ENCODE measurements around the gene GSTK1. TPM values are rescaled to one million over a fixed set of nuclear protein-coding genes. Genes with fewer than 3 reads are reported as not detected.
A peak's percentile ranks its signal among the peaks of the same experiment; 100 is the strongest.

The GSTK1 gene
- total RNA-seq, 2 experiments from 2014 or later: 335 to 436 TPM

DNA sequence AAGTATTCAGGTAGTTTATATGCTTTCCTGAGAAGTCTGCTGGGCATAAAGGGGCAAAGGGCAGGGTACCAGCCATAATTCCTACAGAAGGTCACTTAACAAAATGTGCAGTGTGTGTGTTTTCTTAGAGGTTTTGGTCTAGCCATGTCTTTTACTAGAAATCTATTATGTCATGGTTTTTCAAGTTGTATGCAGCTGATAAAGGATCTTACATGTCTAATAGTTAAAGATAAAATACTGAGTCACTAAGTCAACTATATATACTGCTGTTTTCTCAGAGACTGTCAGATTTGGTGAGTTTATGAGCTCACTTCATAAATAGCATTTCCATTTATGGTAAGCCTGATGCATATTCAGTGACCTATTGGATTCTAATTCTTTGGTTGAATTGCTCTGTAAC is 32.6 kb downstream of the GSTK1 start:
- peaks cover 69% of the 10 kb centered on the region for H3K4me1 Mint-ChIP-seq
- H3K9me3 Mint-ChIP-seq (ENCODE audit: low read depth): no peaks in the 10 kb centered on the region
- no peak overlapping the region for H3K4me3 Mint-ChIP-seq
- H3K27ac Mint-ChIP-seq: peak overlapping the region; percentile 47
- peaks cover 81% of the 10 kb centered on the region for H3K36me3 Mint-ChIP-seq
- H3K27me3 Mint-ChIP-seq: no peaks in the 10 kb centered on the region
- CTCF ChIA-PET: interaction anchor here (0.7 to 9.3 kb wide), 7 partner anchors 8 to 113 kb away, joined by 3 to 93 read pairs (median 3); partner anchors contain the start of genes CASP2 and EPHA1
- ATAC-seq (no peak), DNase-seq (no peak)

GRCh38 chr7:143296686-143297085 is 33.4 kb downstream of the GSTK1 start:
- Mint-ChIP-seq H3K4me1 (peaks cover 62% of the 10 kb centered on the region), H3K9me3 (ENCODE audit: low read depth) (no peaks in the 10 kb centered on the region), H3K27me3 (no peaks in the 10 kb centered on the region), H3K27ac (peak overlapping the region; percentile 47), H3K36me3 (peaks cover 81% of the 10 kb centered on the region), H3K4me3 (no peak overlapping the region)
- CTCF ChIA-PET: interaction anchor here (1.2 to 9.3 kb wide), 5 partner anchors 11 to 112 kb away, joined by 3 to 93 read pairs (median 3); partner anchors contain the start of gene EPHA1
- ATAC-seq: no peak
- DNase-seq: no peak

DNA sequence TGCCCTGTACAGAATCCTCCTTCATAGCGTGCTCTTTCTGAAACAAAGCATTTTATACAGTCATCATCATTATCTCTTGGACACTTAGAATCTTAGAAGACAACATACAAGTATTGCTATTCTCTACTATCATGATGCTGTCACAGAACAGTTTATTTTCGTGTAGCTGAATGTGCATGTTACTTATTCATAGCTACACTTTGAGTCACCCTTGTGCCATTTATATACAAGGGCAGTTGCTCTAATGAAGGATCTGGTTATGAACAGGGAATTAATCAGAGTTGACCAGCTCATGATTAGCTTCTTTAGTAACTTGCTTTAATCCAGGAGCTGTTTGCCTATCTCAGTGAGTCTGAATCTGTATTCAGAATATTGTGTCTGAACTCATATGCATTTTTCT is 36.1 kb downstream of the GSTK1 start:
- Mint-ChIP-seq H3K27ac (peak overlapping the region; percentile 18), H3K36me3 (peaks cover 80% of the 10 kb centered on the region), H3K4me1 (peaks cover 44% of the 10 kb centered on the region), H3K27me3 (no peaks in the 10 kb centered on the region), H3K4me3 (no peak overlapping the region), H3K9me3 (ENCODE audit: low read depth) (no peaks in the 10 kb centered on the region)
- ATAC-seq (no peak), DNase-seq (no peak)
- CTCF ChIA-PET: interaction anchor here (0.6 to 8.1 kb wide), 26 partner anchors 9 to 118 kb away, joined by 3 to 88 read pairs (median 4); partner anchors contain the start of genes CASP2, CLCN1, EPHA1 and GSTK1

GRCh38 chr7:143299840-143300239 is 36.6 kb downstream of the GSTK1 start:
- H3K27ac Mint-ChIP-seq: peak overlapping the region; percentile 25
- H3K4me3 Mint-ChIP-seq: no peak overlapping the region
- CTCF ChIA-PET: interaction anchor here (0.6 to 8.1 kb wide), 26 partner anchors 10 to 118 kb away, joined by 3 to 88 read pairs (median 4); partner anchors contain the start of genes CASP2, CLCN1, EPHA1 and GSTK1
- no peaks in the 10 kb centered on the region for H3K27me3 Mint-ChIP-seq
- ATAC-seq (peak; percentile 88), DNase-seq (peak; percentile 70)
- H3K36me3 Mint-ChIP-seq: peaks cover 80% of the 10 kb centered on the region
- H3K4me1 Mint-ChIP-seq: peaks cover 45% of the 10 kb centered on the region
- H3K9me3 Mint-ChIP-seq (ENCODE audit: low read depth): no peaks in the 10 kb centered on the region

DNA sequence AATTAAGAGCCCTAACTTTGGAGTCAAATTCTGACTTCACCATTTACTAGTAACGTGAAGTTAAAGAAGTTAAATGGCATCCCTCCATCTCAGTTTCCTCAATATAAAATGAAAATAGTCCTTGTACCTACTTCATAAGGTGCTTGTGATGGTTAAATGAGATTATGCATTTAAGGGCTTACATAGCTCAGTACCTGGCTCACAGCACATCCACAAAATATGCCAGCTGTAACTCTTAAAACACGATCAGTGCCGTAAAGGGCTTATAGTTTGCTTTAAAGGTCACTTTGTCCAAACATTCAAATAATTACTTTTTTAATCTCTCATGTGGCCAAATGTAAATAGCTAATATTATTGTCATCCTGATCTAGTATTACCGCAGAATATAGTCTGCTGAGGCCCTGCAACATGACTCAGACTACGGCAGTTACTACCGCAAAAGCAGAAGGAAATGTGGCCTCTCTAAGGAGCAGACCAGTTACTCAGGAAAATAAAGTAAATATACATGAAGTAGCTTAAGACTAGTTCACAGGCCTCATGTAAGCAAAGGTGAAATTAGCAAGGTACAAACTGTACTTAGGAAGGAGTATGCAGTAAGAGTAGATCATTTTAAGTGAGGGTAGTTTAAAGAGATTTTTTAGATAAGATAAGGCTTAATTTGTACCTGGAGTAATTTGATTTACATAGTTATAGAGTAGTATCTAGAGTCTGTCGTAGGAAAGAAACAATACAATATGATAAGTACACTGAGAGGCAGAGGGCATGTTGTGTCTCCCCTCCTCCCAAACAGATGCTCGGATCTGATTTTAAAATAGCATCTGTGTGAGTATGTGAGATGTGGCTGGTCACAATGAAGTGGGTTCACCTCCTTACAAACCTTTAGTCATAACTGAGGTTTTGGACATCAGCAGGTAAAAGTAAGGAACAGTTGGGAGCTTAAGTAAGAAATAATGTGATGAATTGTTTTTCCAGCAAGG is 38.0 kb downstream of the GSTK1 start:
- CTCF ChIA-PET: interaction anchor here (0.8 to 8.1 kb wide), 8 partner anchors 8 to 86 kb away, joined by 3 to 88 read pairs (median 6); no protein-coding TSS in a partner anchor

GRCh38 chr7:143303733-143304132 is 40.5 kb downstream of the GSTK1 start:
- H3K4me3 Mint-ChIP-seq: no peak overlapping the region
- no peak for DNase-seq
- no peaks in the 10 kb centered on the region for H3K27me3 Mint-ChIP-seq
- CTCF ChIA-PET: interaction anchor here (4.7 to 9.3 kb wide), 2 partner anchors 10 to 64 kb away, joined by 47 to 93 read pairs; no protein-coding TSS in a partner anchor
- H3K4me1 Mint-ChIP-seq: peaks cover 55% of the 10 kb centered on the region
- ATAC-seq: no peak
- H3K36me3 Mint-ChIP-seq: peaks cover 86% of the 10 kb centered on the region
- H3K9me3 Mint-ChIP-seq (ENCODE audit: low read depth): no peaks in the 10 kb centered on the region
- H3K27ac Mint-ChIP-seq: no peak overlapping the region

More for the DNA sequence above, 38.0 kb downstream of the GSTK1 start:
- Mint-ChIP-seq H3K4me1 (peaks cover 43% of the 10 kb centered on the region), H3K9me3 (ENCODE audit: low read depth) (no peaks in the 10 kb centered on the region), H3K36me3 (peaks cover 81% of the 10 kb centered on the region), H3K27ac (no peak overlapping the region), H3K4me3 (no peak overlapping the region), H3K27me3 (no peaks in the 10 kb centered on the region)
- ATAC-seq (no peak), DNase-seq (no peak)

GRCh38 chr7:143304938-143305337 is 41.7 kb downstream of the GSTK1 start:
- CTCF ChIA-PET: interaction anchor here (1.0 to 9.3 kb wide), 8 partner anchors 11 to 103 kb away, joined by 3 to 93 read pairs (median 4); partner anchors contain the start of genes CLCN1 and GSTK1
- Mint-ChIP-seq H3K9me3 (ENCODE audit: low read depth) (no peaks in the 10 kb centered on the region), H3K36me3 (peaks cover 89% of the 10 kb centered on the region), H3K4me3 (no peak overlapping the region), H3K4me1 (peaks cover 53% of the 10 kb centered on the region), H3K27me3 (no peaks in the 10 kb centered on the region), H3K27ac (no peak overlapping the region)
- ATAC-seq (no peak), DNase-seq (no peak)

DNA sequence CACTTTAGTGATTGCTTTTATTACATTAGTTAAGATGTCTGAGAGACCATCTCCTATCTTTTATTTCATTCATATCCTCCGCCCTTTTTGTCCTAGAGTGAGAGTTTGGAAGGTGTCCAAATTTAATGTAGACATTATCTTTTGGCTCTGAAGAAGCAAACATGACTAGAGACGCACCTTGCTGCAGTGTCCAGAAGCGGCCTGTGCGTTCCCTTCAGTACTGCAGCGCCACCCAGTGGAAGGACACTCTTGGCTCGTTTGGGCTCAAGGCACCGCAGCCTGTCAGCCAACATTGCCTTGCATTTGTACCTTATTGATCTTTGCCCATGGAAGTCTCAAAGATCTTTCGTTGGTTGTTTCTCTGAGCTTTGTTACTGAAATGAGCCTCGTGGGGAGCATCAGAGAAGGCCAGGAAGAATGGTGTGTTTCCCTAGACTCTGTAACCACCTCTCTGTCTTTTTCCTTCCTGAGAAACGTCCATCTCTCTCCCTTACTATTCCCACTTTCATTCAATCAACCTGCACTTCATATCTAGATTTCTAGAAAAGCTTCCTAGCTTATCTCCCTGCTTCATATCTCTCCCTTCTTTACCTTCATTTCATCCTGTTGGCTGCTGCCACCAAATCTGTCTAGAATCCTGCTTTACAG is 42.3 kb downstream of the GSTK1 start:
- no peaks in the 10 kb centered on the region for H3K27me3 Mint-ChIP-seq

GRCh38 chr7:143308632-143309031 is 45.4 kb downstream of the GSTK1 start:
- H3K27me3 Mint-ChIP-seq: no peaks in the 10 kb centered on the region
- H3K4me1 Mint-ChIP-seq: peaks cover 66% of the 10 kb centered on the region
- ATAC-seq (no peak), DNase-seq (no peak)
- peaks cover 70% of the 10 kb centered on the region for H3K36me3 Mint-ChIP-seq
- H3K4me3 Mint-ChIP-seq: no peak overlapping the region
- CTCF ChIA-PET: interaction anchor here (0.9 to 9.3 kb wide), 12 partner anchors 8 to 99 kb away, joined by 3 to 93 read pairs (median 6); partner anchors contain the start of genes CASP2, EPHA1 and GSTK1
- peaks cover under 1% of the 10 kb centered on the region for H3K9me3 Mint-ChIP-seq (ENCODE audit: low read depth)
- peak overlapping the region; percentile 37 for H3K27ac Mint-ChIP-seq

More for the DNA sequence above, 42.3 kb downstream of the GSTK1 start:
- Mint-ChIP-seq H3K4me1 (peaks cover 53% of the 10 kb centered on the region), H3K9me3 (ENCODE audit: low read depth) (no peaks in the 10 kb centered on the region), H3K36me3 (peaks cover 89% of the 10 kb centered on the region), H3K27ac (peak overlapping the region; percentile 61), H3K4me3 (no peak overlapping the region)
- CTCF ChIA-PET: interaction anchor here (1.0 to 9.3 kb wide), 8 partner anchors 10 to 102 kb away, joined by 3 to 93 read pairs (median 4); partner anchors contain the start of gene CLCN1
- peak; percentile 77 for DNase-seq
- ATAC-seq: peak; percentile 70

GRCh38 chr7:143314127-143314526 is 50.9 kb downstream of the GSTK1 start:
- ATAC-seq (no peak), DNase-seq (no peak)
- H3K27me3 Mint-ChIP-seq: no peaks in the 10 kb centered on the region
- H3K4me3 Mint-ChIP-seq: no peak overlapping the region
- no peak overlapping the region for H3K27ac Mint-ChIP-seq
- H3K9me3 Mint-ChIP-seq (ENCODE audit: low read depth): peaks cover 2% of the 10 kb centered on the region
- peaks cover 27% of the 10 kb centered on the region for H3K36me3 Mint-ChIP-seq
- CTCF ChIA-PET: no interaction called here
- peaks cover 30% of the 10 kb centered on the region for H3K4me1 Mint-ChIP-seq

- H3K4me1 Mint-ChIP-seq: peaks cover 16% of the 10 kb centered on the region
- peaks cover 2% of the 10 kb centered on the region for H3K9me3 Mint-ChIP-seq (ENCODE audit: low read depth)
- CTCF ChIA-PET: interaction anchor here (0.8 to 2.2 kb wide), 5 partner anchors 10 to 61 kb away, joined by 3 to 8 read pairs (median 5); no protein-coding TSS in a partner anchor
- ATAC-seq: no peak
- no peak within 1 kb of the TSS for H3K27ac Mint-ChIP-seq
- H3K4me3 Mint-ChIP-seq: no peak within 1 kb of the TSS
- peaks cover 2% of the 10 kb centered on the region for H3K27me3 Mint-ChIP-seq
- peaks cover 14% of the 10 kb centered on the region for H3K36me3 Mint-ChIP-seq
- DNase-seq: no peak
These were observed 52.5 kb downstream of the GSTK1 start, which contains the start of gene CLCN1 for GRCh38 chr7:143315776-143316175. Gene CLCN1, plus strand, starts transcription at chr7:143316111. Its CDS starts 102 bp downstream, at chr7:143316213.

DNA sequence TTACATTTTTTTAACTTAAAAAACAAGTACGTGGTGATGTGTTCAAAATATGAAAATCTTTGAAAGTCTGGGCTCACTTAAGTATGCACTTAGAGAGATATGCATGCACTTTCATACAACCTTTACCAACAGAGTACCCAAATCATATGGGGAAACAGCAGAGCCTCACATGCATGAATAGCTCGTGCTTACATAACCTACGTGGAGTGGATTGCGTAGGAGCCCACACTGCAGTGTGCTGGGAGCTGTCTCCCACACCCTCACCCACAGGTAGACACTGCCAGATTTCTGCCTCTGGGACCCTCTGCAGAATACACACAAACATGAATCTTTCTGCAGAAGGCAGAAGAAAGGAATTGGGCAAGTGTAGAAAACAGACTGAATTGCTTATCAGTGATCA is 53.3 kb downstream of the GSTK1 start:
- ATAC-seq: no peak
- H3K9me3 Mint-ChIP-seq (ENCODE audit: low read depth): peaks cover 2% of the 10 kb centered on the region
- H3K4me1 Mint-ChIP-seq: peaks cover 10% of the 10 kb centered on the region
- peaks cover 12% of the 10 kb centered on the region for H3K36me3 Mint-ChIP-seq
- H3K4me3 Mint-ChIP-seq: no peak overlapping the region
- no peak for DNase-seq
- CTCF ChIA-PET: interaction anchor here (1.2 to 2.2 kb wide), 5 partner anchors 11 to 63 kb away, joined by 3 to 8 read pairs (median 6); no protein-coding TSS in a partner anchor
- no peak overlapping the region for H3K27ac Mint-ChIP-seq
- peaks cover 2% of the 10 kb centered on the region for H3K27me3 Mint-ChIP-seq

Data from activated CD8-positive, alpha-beta memory T cell treated with anti-CD3 and anti-CD28 coated beads, Interleukin-2, amount 10 ng/mL, durations not matched to agents 7 days and 5 days (primary cell).